HFFc6 (cell line): Measurements from ENCODE around the gene ATP11A. TPM values are rescaled to one million over a fixed set of nuclear protein-coding genes. Genes with fewer than 3 reads are reported as not detected.

Experiments
- DNase-seq: peaks from one replicate; pipeline ENCODE4 v3.0.0-alpha.2; 2018
- H3K27ac Mint-ChIP-seq: 2 replicates; pipeline ENCODE4 v1.8.0; 2020; ENCODE audit warnings: mild to moderate bottlenecking, mixed read lengths
- H3K27me3 Mint-ChIP-seq: 2 replicates; pipeline ENCODE4 v1.8.0; 2021; ENCODE audit warnings: mild to moderate bottlenecking, moderate library complexity, mixed read lengths; ENCODE audit not compliant: insufficient read depth
- H3K36me3 Mint-ChIP-seq: 2 replicates; pipeline ENCODE4 v1.8.0; 2021; ENCODE audit warnings: low read depth, mixed read lengths
- H3K4me1 Mint-ChIP-seq: 2 replicates; pipeline ENCODE4 v1.8.0; 2020; ENCODE audit warnings: low read depth, mixed read lengths
- H3K4me3 Mint-ChIP-seq: 2 replicates; pipeline ENCODE4 v1.8.0; 2020; ENCODE audit warnings: mild to moderate bottlenecking, moderate library complexity, mixed read lengths
- H3K9me3 Mint-ChIP-seq: 2 replicates; pipeline ENCODE4 v1.8.0; 2020; ENCODE audit warnings: mild to moderate bottlenecking, mixed read lengths
- CTCF ChIP-seq: fragments of 200-600 bp; sonication (generic); IDR thresholded peaks from 2 replicates; pipeline ENCODE4 v1.5.0; 2021; ENCODE audit warnings: antibody characterized with exemption, mild to moderate bottlenecking
- total RNA-seq, 6 experiments: library from RNA; stranded (reverse); fragmentation: NEBNext Ultra II Directional; extraction: Animal tissue kit (Norgen Biotek cat#: 25700); gene quantifications; 2 replicates in 1 of 6; 3 replicates in 5 of 6; pipeline ENCODE4 v1.2.3, GENCODE V29; 2021

The ATP11A gene
- total RNA-seq, 6 experiments from 2014 or later: 4.3 to 29.9 (median 6.5) TPM

GRCh38 chr13:112768795-112769481 lies 79.1 kb downstream of the ATP11A start:
- Mint-ChIP-seq H3K27ac (no peak overlapping the region), H3K4me3 (no peak overlapping the region), H3K27me3 (no peaks in the 10 kb centered on the region; the same call in 1 of the 2 replicates), H3K36me3 (no peaks in the 10 kb centered on the region; the same call in 1 of the 2 replicates), H3K4me1 (no peaks in the 10 kb centered on the region), H3K9me3 (peaks cover 4% of the 10 kb centered on the region; the same call in 1 of the 2 replicates)
- TF ChIP-seq CTCF: no peak
- no peak for DNase-seq

- Mint-ChIP-seq H3K9me3 (peaks cover 4% of the 10 kb centered on the region; the same call in 1 of the 2 replicates), H3K4me3 (no peak overlapping the region), H3K27ac (no peak overlapping the region), H3K4me1 (no peaks in the 10 kb centered on the region), H3K36me3 (no peaks in the 10 kb centered on the region; the same call in 1 of the 2 replicates), H3K27me3 (no peaks in the 10 kb centered on the region; the same call in 1 of the 2 replicates)
- no peak for TF ChIP-seq CTCF
- DNase-seq: no peak
These were observed 79.8 kb downstream of the ATP11A start for GRCh38 chr13:112769615-112770014.

GRCh38 chr13:112770504-112770903 lies 80.7 kb downstream of the ATP11A start:
- no peak for DNase-seq
- peaks cover 4% of the 10 kb centered on the region; the same call in 1 of the 2 replicates for H3K9me3 Mint-ChIP-seq
- no peaks in the 10 kb centered on the region for H3K4me1 Mint-ChIP-seq
- no peak overlapping the region for H3K4me3 Mint-ChIP-seq
- no peak for TF ChIP-seq CTCF
- no peaks in the 10 kb centered on the region; the same call in 1 of the 2 replicates for H3K27me3 Mint-ChIP-seq
- H3K36me3 Mint-ChIP-seq: no peaks in the 10 kb centered on the region; the same call in 1 of the 2 replicates
- no peak overlapping the region for H3K27ac Mint-ChIP-seq

- Mint-ChIP-seq H3K4me3 (no peak overlapping the region), H3K27me3 (no peaks in the 10 kb centered on the region; the same call in 1 of the 2 replicates), H3K9me3 (peaks cover 4% of the 10 kb centered on the region; the same call in 1 of the 2 replicates), H3K4me1 (no peaks in the 10 kb centered on the region), H3K27ac (no peak overlapping the region), H3K36me3 (no peaks in the 10 kb centered on the region; the same call in 1 of the 2 replicates)
- DNase-seq: no peak
- TF ChIP-seq CTCF: no peak
These were observed 81.5 kb downstream of the ATP11A start for GRCh38 chr13:112771139-112771876.

GRCh38 chr13:112771877-112772538 lies 82.2 kb downstream of the ATP11A start:
- no peak overlapping the region for H3K4me3 Mint-ChIP-seq
- no peaks in the 10 kb centered on the region; the same call in 1 of the 2 replicates for H3K27me3 Mint-ChIP-seq
- H3K9me3 Mint-ChIP-seq: peaks cover 4% of the 10 kb centered on the region; the same call in 1 of the 2 replicates
- H3K27ac Mint-ChIP-seq: no peak overlapping the region
- no peaks in the 10 kb centered on the region for H3K4me1 Mint-ChIP-seq
- no peaks in the 10 kb centered on the region; the same call in 1 of the 2 replicates for H3K36me3 Mint-ChIP-seq
- DNase-seq: no peak
- no peak for TF ChIP-seq CTCF
